ENCODE measurements around the gene PDS5A.

- TF ChIP-seq, protein P1, sequence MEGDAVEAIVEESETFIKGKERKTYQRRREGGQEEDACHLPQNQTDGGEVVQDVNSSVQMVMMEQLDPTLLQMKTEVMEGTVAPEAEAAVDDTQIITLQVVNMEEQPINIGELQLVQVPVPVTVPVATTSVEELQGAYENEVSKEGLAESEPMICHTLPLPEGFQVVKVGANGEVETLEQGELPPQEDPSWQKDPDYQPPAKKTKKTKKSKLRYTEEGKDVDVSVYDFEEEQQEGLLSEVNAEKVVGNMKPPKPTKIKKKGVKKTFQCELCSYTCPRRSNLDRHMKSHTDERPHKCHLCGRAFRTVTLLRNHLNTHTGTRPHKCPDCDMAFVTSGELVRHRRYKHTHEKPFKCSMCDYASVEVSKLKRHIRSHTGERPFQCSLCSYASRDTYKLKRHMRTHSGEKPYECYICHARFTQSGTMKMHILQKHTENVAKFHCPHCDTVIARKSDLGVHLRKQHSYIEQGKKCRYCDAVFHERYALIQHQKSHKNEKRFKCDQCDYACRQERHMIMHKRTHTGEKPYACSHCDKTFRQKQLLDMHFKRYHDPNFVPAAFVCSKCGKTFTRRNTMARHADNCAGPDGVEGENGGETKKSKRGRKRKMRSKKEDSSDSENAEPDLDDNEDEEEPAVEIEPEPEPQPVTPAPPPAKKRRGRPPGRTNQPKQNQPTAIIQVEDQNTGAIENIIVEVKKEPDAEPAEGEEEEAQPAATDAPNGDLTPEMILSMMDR (IDR thresholded peaks at IDR 0.05), result no peak
- no peak for TF ChIP-seq POLR2A (IDR thresholded peaks at IDR 0.05)
These were observed 152.6 kb downstream of the PDS5A start for GRCh38 chr4:39825090-39825489.

All from heart left ventricle (tissue), 13 donors.